C4-2B (cell line): ENCODE data around the gene LIPC.

Source experiments
- H3K27ac ChIP-seq: fragments of 450-650 bp; 2 replicates; pipeline ENCODE4 v1.5.1; 2017
- CTCF ChIP-seq: fragments of 450-650 bp; conservative IDR thresholded peaks from 2 replicates; pipeline ENCODE4 v1.5.1; 2017; ENCODE audit warnings: mild to moderate bottlenecking
- ZFX ChIP-seq: fragments of 450-650 bp; IDR thresholded peaks from 2 replicates; pipeline ENCODE4 v1.6.1; 2017

Gene LIPC

DNA sequence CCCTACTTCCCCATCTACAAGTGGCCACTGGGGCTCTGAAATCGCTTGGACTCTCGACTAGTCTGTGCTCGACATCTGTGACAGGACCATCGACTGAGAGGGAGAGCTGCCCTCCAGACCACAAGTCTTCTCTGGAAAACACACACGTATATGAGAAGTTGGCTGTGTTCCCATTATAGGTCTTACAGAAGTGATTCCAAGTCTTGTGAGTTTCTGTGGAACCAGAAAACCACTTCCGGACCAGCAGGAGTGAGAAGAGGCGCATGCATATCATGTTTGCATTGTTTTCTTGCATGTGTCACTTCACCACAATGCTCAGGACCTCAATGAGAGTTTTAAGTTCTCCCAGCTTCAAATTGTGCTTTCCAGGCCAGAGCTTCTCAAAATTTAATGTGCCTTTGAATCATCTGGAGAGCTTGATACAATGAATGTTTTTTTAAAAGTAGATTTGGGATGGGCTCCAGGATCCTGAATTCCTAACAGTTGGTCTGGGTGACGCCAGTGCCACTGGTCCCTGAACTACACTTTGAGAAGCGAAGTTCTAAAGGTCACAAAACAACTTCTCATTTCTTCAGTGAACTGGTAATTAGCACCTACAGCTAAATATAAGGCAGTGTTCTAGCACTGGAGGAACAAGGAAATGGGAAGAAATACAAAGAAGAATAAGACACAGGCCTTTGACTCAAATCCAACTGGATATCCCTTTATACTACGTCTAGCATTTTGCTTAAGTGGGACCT lies 15.7 kb downstream of the LIPC start:
- H3K27ac ChIP-seq = no peak overlapping the region
- no peak for TF ChIP-seq CTCF
- TF ChIP-seq ZFX = no peak

DNA sequence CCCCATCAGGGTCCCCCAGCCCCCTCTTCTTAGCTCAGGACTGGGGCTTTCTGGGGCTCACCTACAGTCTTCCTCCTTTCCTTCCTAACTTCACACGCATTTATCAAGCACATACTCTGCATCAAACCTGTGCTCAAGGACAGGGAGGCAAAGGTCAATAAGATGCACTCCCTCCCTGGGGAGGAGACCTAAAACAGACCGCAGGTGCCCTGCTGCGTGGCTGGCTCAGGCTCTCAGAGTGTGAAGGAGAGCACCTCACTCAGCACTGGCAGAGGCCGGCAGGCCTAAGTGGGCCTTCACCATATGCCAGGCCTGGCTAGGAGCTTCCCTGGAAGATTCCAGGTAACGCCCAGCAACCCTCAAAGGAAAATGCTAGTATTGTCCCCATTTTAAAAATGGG lies 16.5 kb downstream of the LIPC start:
- no peak for TF ChIP-seq ZFX
- TF ChIP-seq CTCF = no peak

DNA sequence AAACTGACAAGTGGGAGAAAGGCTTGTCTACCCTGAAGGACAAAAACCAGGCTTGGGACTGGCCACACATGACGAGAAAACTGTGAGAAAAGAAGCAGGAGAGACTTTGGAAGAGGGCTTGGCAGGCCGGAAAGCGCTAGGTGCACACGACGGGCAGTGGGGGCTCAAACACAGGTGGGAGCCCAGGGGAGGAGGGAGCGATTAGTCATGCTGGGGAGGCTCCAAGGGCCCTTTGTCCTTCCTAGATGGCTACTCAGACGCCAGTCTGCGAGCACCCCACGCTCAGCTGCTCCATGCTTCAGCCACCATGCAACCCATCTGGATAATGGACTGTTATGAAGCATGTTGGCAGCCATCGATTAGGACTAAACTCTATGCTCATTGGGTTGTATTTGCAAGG lies 17.1 kb downstream of the LIPC start:
- TF ChIP-seq ZFX = no peak
- no peak for TF ChIP-seq CTCF
- no peak overlapping the region for H3K27ac ChIP-seq

More for the DNA sequence above, 16.5 kb downstream of the LIPC start:
- H3K27ac ChIP-seq = no peak overlapping the region

- TF ChIP-seq ZFX (no peak), CTCF (no peak)
- H3K27ac ChIP-seq = no peak overlapping the region
Measured at GRCh38 chr15:58451826-58452225, 20.0 kb downstream of the LIPC start.

GRCh38 chr15:58452775-58453174 lies 21.0 kb downstream of the LIPC start:
- no peak overlapping the region for H3K27ac ChIP-seq
- TF ChIP-seq CTCF = no peak
- no peak for TF ChIP-seq ZFX

GRCh38 chr15:58453931-58454793 lies 22.4 kb downstream of the LIPC start:
- TF ChIP-seq ZFX (no peak), CTCF (no peak)
- H3K27ac ChIP-seq = no peak overlapping the region

DNA sequence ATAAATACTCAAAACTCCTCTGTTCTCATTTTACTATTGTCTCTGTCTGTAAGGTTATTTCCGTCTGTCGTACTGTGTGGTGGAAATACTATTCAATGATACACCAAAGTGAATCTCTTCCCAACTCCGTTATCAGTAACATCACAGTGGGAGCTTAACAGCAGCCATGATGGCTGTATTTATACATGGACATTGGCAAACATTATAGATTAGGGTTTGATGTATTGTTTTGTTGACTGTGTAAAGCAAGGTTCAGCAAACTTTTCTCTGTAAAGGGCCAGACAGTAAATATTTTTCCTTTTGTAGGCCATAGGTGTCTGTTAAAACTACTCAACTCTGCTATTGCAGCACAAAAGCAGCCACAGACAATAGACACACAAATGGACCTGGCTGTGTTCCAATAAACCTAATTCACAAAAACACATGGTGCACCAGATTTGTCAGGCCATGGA lies 23.2 kb downstream of the LIPC start:
- no peak overlapping the region for H3K27ac ChIP-seq
- TF ChIP-seq CTCF (no peak), ZFX (no peak)
